Trophoblast cell (in vitro differentiated cells and primary cell): Measurements from ENCODE around the gene SIDT1.

Experiments
- DNase-seq, 2 donors: peaks; one replicate each; pipeline ENCODE4 v3.0.0-alpha.2; 2016
- H2AFZ ChIP-seq: 2 replicates; pipeline ENCODE4 v1.6.1; 2013; ENCODE audit warnings: low read length, moderate library complexity, mild to moderate bottlenecking; ENCODE audit not compliant: insufficient read depth, poor library complexity
- H2AK5ac ChIP-seq: 2 replicates; pipeline ENCODE4 v1.6.1; 2013; ENCODE audit warnings: mild to moderate bottlenecking, low read length
- H2BK120ac ChIP-seq: 2 replicates; pipeline ENCODE4 v1.6.1; 2013; ENCODE audit warnings: low read length, mild to moderate bottlenecking, moderate library complexity; ENCODE audit not compliant: insufficient read depth, poor library complexity
- H2BK12ac ChIP-seq: 2 replicates; pipeline ENCODE4 v1.6.1; 2013; ENCODE audit warnings: mild to moderate bottlenecking, low read length, moderate library complexity
- H2BK5ac ChIP-seq: 2 replicates; pipeline ENCODE4 v1.6.1; 2013; ENCODE audit warnings: low read length, low read depth, moderate library complexity, mild to moderate bottlenecking; ENCODE audit not compliant: poor library complexity
- H3K14ac ChIP-seq: 2 replicates; pipeline ENCODE4 v1.6.1; 2013; ENCODE audit warnings: mild to moderate bottlenecking, low read length
- H3K18ac ChIP-seq: 2 replicates; pipeline ENCODE4 v1.6.1; 2013; ENCODE audit warnings: mild to moderate bottlenecking, low read length
- H3K23ac ChIP-seq: 2 replicates; pipeline ENCODE4 v1.6.1; 2013; ENCODE audit warnings: low read length
- H3K27ac ChIP-seq: 2 replicates; pipeline ENCODE4 v1.5.1; 2013; ENCODE audit warnings: low read depth, mild to moderate bottlenecking, inconsistent platforms, low read length, moderate library complexity
- H3K27me3 ChIP-seq: 2 replicates; pipeline ENCODE4 v1.6.1; 2013; ENCODE audit warnings: inconsistent platforms, mild to moderate bottlenecking, low read length, moderate library complexity; ENCODE audit not compliant: insufficient read depth
- H3K36me3 ChIP-seq, 2 experiments: 1 replicate in 1 of 2; 2 replicates in 1 of 2; pipeline ENCODE4 v1.6.1; 2013; ENCODE audit warnings: low read length in 2 of 2, mild to moderate bottlenecking in 2 of 2, moderate library complexity in 1 of 2; ENCODE audit not compliant: insufficient read depth in 2 of 2, control insufficient read depth in 1 of 2
- H3K4ac ChIP-seq: 2 replicates; pipeline ENCODE4 v1.6.1; 2013; ENCODE audit warnings: low read depth, mild to moderate bottlenecking, low read length, moderate library complexity
- H3K4me1 ChIP-seq, 2 experiments: 1 replicate in 1 of 2; 2 replicates in 1 of 2; pipeline ENCODE4 v1.6.1; 2013; ENCODE audit warnings: low read length in 2 of 2, mild to moderate bottlenecking in 2 of 2, moderate library complexity in 1 of 2; ENCODE audit not compliant: insufficient read depth in 2 of 2, control insufficient read depth in 1 of 2
- H3K4me2 ChIP-seq: 2 replicates; pipeline ENCODE4 v1.6.1; 2013; ENCODE audit warnings: inconsistent platforms, mild to moderate bottlenecking, low read length, moderate library complexity
- H3K4me3 ChIP-seq: 2 replicates; pipeline ENCODE4 v1.5.1; 2013; ENCODE audit warnings: mild to moderate bottlenecking, low read depth, low read length, inconsistent platforms
- H3K79me1 ChIP-seq: one replicate; pipeline ENCODE4 v1.6.1; 2013; ENCODE audit warnings: low read length
- H3K79me2 ChIP-seq: 2 replicates; pipeline ENCODE4 v1.6.1; 2013; ENCODE audit warnings: low read length, mild to moderate bottlenecking; ENCODE audit not compliant: control insufficient read depth, insufficient read depth, poor library complexity
- H3K9ac ChIP-seq: 2 replicates; pipeline ENCODE4 v1.6.1; 2013; ENCODE audit warnings: mild to moderate bottlenecking, low read length
- H3K9me3 ChIP-seq: 2 replicates; pipeline ENCODE4 v1.6.1; 2013; ENCODE audit warnings: low read depth, mild to moderate bottlenecking, control low read depth, inconsistent platforms, low read length; ENCODE audit not compliant: insufficient read depth
- H4K12ac ChIP-seq: 2 replicates; pipeline ENCODE4 v1.6.1; 2013; ENCODE audit warnings: low read depth, mild to moderate bottlenecking, low read length, moderate library complexity
- H4K8ac ChIP-seq: 2 replicates; pipeline ENCODE4 v1.6.1; 2013; ENCODE audit warnings: low read depth, mild to moderate bottlenecking, low read length, moderate library complexity
- H4K91ac ChIP-seq: one replicate; pipeline ENCODE4 v1.6.1; 2013; ENCODE audit warnings: low read depth, mild to moderate bottlenecking, low read length, moderate library complexity
- WGBS: extraction: QIAGEN DNeasy Blood & Tissue Kit; methylation state at CpG from one replicate; pipeline ENCODE4 v1.1.7; 2013; ENCODE audit warnings: missing lambda C conversion rate; ENCODE audit not compliant: insufficient read length, insufficient coverage; ENCODE audit errors: extremely low coverage; 5-methylcytosine and 5-hydroxymethylcytosine counted together

Gene SIDT1

DNA sequence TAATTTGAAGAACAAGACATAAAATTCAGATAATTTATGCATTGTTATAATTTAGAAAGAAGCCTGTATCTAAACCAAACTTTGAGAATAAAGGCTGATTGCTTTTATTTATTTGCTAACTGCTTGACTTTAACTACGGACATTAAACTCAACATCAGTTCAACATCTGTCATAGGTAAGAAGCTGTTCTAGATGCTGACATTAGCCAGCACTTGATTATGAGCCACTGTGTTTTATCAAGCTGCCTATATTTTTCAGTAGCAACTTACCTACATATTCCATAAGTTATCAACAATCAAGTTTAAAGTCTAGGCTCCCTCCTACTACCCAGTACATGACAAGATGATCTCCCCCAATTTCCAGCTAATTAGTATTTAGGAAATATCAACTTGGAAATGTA, 122.0 kb downstream of the SIDT1 start:
- Histone ChIP-seq H3K23ac (no peak overlapping the region), H3K79me2 (no peaks in the 10 kb centered on the region), H3K4me1 (no peaks in the 10 kb centered on the region), H2AK5ac (no peak overlapping the region), H3K36me3 (peaks cover 3 to 10% of the 10 kb centered on the region in 2 experiments), H3K4ac (no peak overlapping the region), H3K4me2 (no peak overlapping the region), H2BK12ac (no peak overlapping the region), H3K14ac (no peak overlapping the region), H4K8ac (no peak overlapping the region), H3K18ac (no peak overlapping the region), H4K91ac (no peak overlapping the region), H3K9me3 (no peaks in the 10 kb centered on the region), H4K12ac (no peak overlapping the region), H3K79me1 (no peaks in the 10 kb centered on the region), H3K4me3 (no peak overlapping the region), H2BK5ac (no peak overlapping the region), H3K27me3 (no peaks in the 10 kb centered on the region), H2AFZ (no peak overlapping the region), H3K27ac (no peak overlapping the region), H2BK120ac (no peak overlapping the region), H3K9ac (no peak overlapping the region)
- WGBS, result no CpG with 5 or more reads among the region's 1 CpG
- no peak for DNase-seq

DNA sequence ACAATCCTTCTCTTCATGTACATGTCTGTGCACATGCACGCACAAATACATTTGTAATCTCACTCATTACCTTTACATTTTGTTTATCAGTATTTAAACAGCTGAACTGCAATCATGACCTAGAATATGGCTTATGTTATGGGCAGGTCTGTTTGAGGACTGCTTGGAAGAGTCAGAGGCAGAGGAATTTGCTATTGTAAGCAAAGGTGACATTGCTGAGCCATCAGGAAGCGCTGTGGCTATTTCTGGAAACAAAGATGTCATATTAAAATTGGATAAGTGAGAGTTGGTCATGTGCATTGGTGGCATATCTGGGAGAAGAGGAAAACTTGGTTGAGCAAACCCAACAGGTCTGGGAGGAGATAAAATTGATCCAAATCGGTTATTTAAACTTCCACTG, 122.5 kb downstream of the SIDT1 start:
- DNase-seq, result no peak
- H2BK12ac ChIP-seq, result no peak overlapping the region
- H4K12ac ChIP-seq, result no peak overlapping the region
- H2BK5ac ChIP-seq, result no peak overlapping the region
- no peaks in the 10 kb centered on the region for H3K79me1 ChIP-seq
- no peak overlapping the region for H3K9ac ChIP-seq
- peaks cover 3 to 14% of the 10 kb centered on the region in 2 experiments for H3K36me3 ChIP-seq
- no peak overlapping the region for H3K23ac ChIP-seq
- H2BK120ac ChIP-seq, result no peak overlapping the region
- no peak overlapping the region for H3K4me2 ChIP-seq
- no peak overlapping the region for H2AFZ ChIP-seq
- H3K4me1 ChIP-seq, result no peaks in the 10 kb centered on the region
- H3K4ac ChIP-seq, result no peak overlapping the region
- H3K18ac ChIP-seq, result no peak overlapping the region
- H4K8ac ChIP-seq, result no peak overlapping the region
- H3K14ac ChIP-seq, result no peak overlapping the region
- H3K27me3 ChIP-seq, result no peaks in the 10 kb centered on the region
- H3K4me3 ChIP-seq, result no peak overlapping the region
- no CpG with 5 or more reads among the region's 3 CpGs for WGBS
- no peaks in the 10 kb centered on the region for H3K9me3 ChIP-seq
- H4K91ac ChIP-seq, result no peak overlapping the region
- H3K79me2 ChIP-seq, result no peaks in the 10 kb centered on the region
- H2AK5ac ChIP-seq, result no peak overlapping the region
- H3K27ac ChIP-seq, result no peak overlapping the region

GRCh38 chr3:113658107-113658506, 125.8 kb downstream of the SIDT1 start:
- no peak overlapping the region for H2BK12ac ChIP-seq
- no peak for DNase-seq
- H3K23ac ChIP-seq, result no peak overlapping the region
- H4K91ac ChIP-seq, result no peak overlapping the region
- no peak overlapping the region for H2AK5ac ChIP-seq
- no peak overlapping the region for H3K9ac ChIP-seq
- no peak overlapping the region for H3K27ac ChIP-seq
- no peaks in the 10 kb centered on the region for H3K9me3 ChIP-seq
- no peak overlapping the region for H3K4me3 ChIP-seq
- no peak overlapping the region for H3K18ac ChIP-seq
- H3K79me1 ChIP-seq, result no peaks in the 10 kb centered on the region
- no peak overlapping the region for H2BK5ac ChIP-seq
- no peak overlapping the region for H2BK120ac ChIP-seq
- no peak overlapping the region for H2AFZ ChIP-seq
- H3K36me3 ChIP-seq, result peaks cover 7 to 25% of the 10 kb centered on the region in 2 experiments
- no peak overlapping the region for H3K14ac ChIP-seq
- no peaks in the 10 kb centered on the region for H3K27me3 ChIP-seq
- no peak overlapping the region for H3K4me2 ChIP-seq
- no peak overlapping the region for H4K12ac ChIP-seq
- no peaks in the 10 kb centered on the region for H3K4me1 ChIP-seq
- no CpG with 5 or more reads among the region's 3 CpGs for WGBS
- H3K79me2 ChIP-seq, result no peaks in the 10 kb centered on the region
- no peak overlapping the region for H4K8ac ChIP-seq
- H3K4ac ChIP-seq, result no peak overlapping the region

DNA sequence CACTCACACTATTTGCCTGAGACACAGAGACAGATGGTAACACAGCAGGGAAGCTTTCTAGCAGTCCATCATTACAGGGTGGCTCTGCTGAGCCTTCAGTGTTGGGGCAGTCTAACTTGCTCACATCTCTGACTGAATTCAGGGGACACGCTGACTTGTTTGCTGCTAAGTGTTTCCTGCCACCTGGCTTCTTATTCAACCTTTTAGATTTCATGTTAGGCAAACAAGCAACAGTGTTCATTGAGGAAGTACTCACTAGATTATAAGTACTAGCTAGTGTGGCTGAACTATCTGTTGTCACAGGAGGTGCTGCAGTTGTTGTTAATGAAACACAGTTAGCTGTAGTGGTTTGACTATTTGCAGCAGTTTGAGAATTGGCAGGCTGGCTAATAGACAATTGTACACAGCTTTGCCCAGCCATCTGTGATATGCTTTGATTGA, 126.8 kb downstream of the SIDT1 start:
- Histone ChIP-seq H3K27me3 (no peaks in the 10 kb centered on the region), H2BK5ac (no peak overlapping the region), H3K79me2 (no peaks in the 10 kb centered on the region), H2BK12ac (no peak overlapping the region), H2AFZ (no peak overlapping the region), H2AK5ac (no peak overlapping the region), H3K4me1 (no peaks in the 10 kb centered on the region), H3K27ac (no peak overlapping the region), H3K79me1 (no peaks in the 10 kb centered on the region), H4K8ac (no peak overlapping the region), H4K12ac (no peak overlapping the region), H2BK120ac (no peak overlapping the region), H3K4me3 (no peak overlapping the region), H4K91ac (no peak overlapping the region), H3K23ac (no peak overlapping the region), H3K14ac (no peak overlapping the region), H3K9me3 (no peaks in the 10 kb centered on the region), H3K9ac (no peak overlapping the region), H3K4me2 (no peak overlapping the region), H3K4ac (no peak overlapping the region), H3K36me3 (peaks cover 7 to 25% of the 10 kb centered on the region in 2 experiments), H3K18ac (no peak overlapping the region)
- no peak for DNase-seq
- no CpG with 5 or more reads among the region's 1 CpG for WGBS
